Neural progenitor cell (in vitro differentiated cells): ENCODE results near the gene MARCHF4.

Experiments
- EZH2 ChIP-seq: fragments of 200-600 bp; sonication (generic); IDR thresholded peaks from 2 replicates; pipeline ENCODE4 v1.6.1; 2017; ENCODE audit warnings: antibody characterized with exemption, mild to moderate bottlenecking, moderate library complexity
- EZH2phosphoT487 ChIP-seq: fragments of 200-600 bp; sonication (generic); IDR thresholded peaks from 2 replicates; pipeline ENCODE4 v1.6.1; 2017; ENCODE audit warnings: antibody characterized with exemption
- TF ChIP-seq, protein P1 (sequence below): fragments of 200-600 bp; sonication (generic); IDR thresholded peaks from 2 replicates; pipeline ENCODE4 v1.5.1; 2017; ENCODE audit warnings: antibody characterized with exemption, mild to moderate bottlenecking

DNA sequence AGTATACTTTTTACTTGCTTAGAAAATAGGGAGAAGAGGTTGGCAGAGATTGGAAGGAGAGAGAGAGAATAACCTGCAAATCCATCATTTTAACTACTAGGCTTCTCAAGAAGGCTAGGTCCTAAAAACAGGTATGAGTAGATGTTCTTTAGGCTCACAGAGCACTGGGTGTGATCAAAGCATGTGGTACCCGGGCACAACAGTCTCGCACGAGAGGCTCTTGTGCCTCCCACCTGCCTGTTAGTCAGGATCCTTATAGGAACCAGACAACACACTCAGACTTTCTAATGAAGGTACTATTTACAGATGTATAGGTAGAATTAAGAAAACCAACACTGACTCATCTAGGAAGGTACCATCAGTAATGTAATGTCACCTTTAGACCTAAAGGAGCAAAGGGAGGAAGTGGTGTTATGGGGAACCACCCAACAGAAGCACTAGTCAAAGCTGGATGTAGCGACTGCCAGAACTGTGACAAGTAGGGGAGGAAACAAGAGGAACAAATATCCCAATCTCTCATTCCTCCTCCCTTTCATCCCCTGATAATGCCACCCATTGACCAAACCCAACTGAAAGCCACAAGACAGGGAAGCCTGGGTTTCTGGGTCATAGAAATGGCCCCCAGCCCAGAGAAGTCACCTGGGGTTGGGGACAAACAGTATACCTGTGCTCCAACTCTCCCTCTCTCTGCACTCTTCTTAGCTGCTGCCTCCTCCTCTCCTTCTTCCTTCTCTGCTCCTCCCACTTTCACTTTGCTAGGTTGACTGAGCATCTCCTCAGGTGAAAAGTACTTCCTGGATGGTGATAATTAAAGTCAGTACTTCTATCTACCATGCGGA is 16.0 kb upstream of the MARCHF4 start:
- TF ChIP-seq, protein P1, sequence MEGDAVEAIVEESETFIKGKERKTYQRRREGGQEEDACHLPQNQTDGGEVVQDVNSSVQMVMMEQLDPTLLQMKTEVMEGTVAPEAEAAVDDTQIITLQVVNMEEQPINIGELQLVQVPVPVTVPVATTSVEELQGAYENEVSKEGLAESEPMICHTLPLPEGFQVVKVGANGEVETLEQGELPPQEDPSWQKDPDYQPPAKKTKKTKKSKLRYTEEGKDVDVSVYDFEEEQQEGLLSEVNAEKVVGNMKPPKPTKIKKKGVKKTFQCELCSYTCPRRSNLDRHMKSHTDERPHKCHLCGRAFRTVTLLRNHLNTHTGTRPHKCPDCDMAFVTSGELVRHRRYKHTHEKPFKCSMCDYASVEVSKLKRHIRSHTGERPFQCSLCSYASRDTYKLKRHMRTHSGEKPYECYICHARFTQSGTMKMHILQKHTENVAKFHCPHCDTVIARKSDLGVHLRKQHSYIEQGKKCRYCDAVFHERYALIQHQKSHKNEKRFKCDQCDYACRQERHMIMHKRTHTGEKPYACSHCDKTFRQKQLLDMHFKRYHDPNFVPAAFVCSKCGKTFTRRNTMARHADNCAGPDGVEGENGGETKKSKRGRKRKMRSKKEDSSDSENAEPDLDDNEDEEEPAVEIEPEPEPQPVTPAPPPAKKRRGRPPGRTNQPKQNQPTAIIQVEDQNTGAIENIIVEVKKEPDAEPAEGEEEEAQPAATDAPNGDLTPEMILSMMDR: no peak
- no peak for TF ChIP-seq EZH2phosphoT487
- no peak for TF ChIP-seq EZH2
